HEK293 (cell line): ENCODE data around the gene SPP2.
A peak's percentile ranks its signal among the peaks of the same experiment; 100 is the strongest.

ENCODE experiments used
- CTCF ChIA-PET: fragments of 350-600 bp; formaldehyde crosslinking; extraction: SDS; loops from one replicate; lab custom pipeline; 2021; ENCODE audit warnings: antibody characterized with exemption; lab: Yijun Ruan, JAX
- POLR2A ChIA-PET: fragments of 300-600 bp; formaldehyde crosslinking; extraction: SDS; loops from one replicate; lab custom pipeline; 2020; ENCODE audit warnings: antibody characterized with exemption, inconsistent platforms; lab: Yijun Ruan, JAX
- H3K27ac ChIP-seq: fragments of 200-500 bp; sonication (Bioruptor generic); 2 replicates; pipeline ENCODE4 v1.5.1; 2014; ENCODE audit warnings: low read depth, low read length, control low read depth, inconsistent platforms; ENCODE audit errors: extremely low read depth
- H3K36me3 ChIP-seq, 2 experiments: fragments of 200-500 bp in 1 of 2; sonication (Bioruptor generic) in 1 of 2; 1 replicate in 1 of 2; 2 replicates in 1 of 2; pipeline ENCODE4 v1.5.1; 2014 to 2017; ENCODE audit warnings: inconsistent platforms in 2 of 2, low read length in 2 of 2; ENCODE audit not compliant: control insufficient read depth in 2 of 2, insufficient read depth in 1 of 2
- H3K4me1 ChIP-seq: fragments of 200-500 bp; sonication (Bioruptor generic); 2 replicates; pipeline ENCODE4 v1.5.1; 2014; ENCODE audit warnings: mild to moderate bottlenecking, low read length, inconsistent platforms; ENCODE audit not compliant: control insufficient read depth, insufficient read depth
- H3K4me3 ChIP-seq: 2 replicates; pipeline ENCODE4 v1.5.1; 2011; ENCODE audit warnings: low read depth, mild to moderate bottlenecking, control low read depth, low read length, moderate library complexity
- H3K9me3 ChIP-seq: fragments of 200-500 bp; sonication (Bioruptor generic); 2 replicates; pipeline ENCODE4 v1.5.1; 2014; ENCODE audit warnings: low read depth, low read length, inconsistent platforms; ENCODE audit not compliant: control insufficient read depth, insufficient read depth
- HOXA7 ChIP-seq: sonication (generic); formaldehyde crosslinking; IDR thresholded peaks from 2 replicates; pipeline ENCODE4 v1.8.1; 2022; ENCODE audit warnings: missing genetic modification reagents, borderline replicate concordance
- KLF1 ChIP-seq: fragments of 450-650 bp; formaldehyde crosslinking; IDR thresholded peaks from 2 replicates; pipeline ENCODE4 v1.5.1; 2016; ENCODE audit warnings: missing biosample characterization, missing genetic modification characterization
- PATZ1 ChIP-seq: fragments of 450-650 bp; formaldehyde crosslinking; IDR thresholded peaks from 2 replicates; pipeline ENCODE4 v1.5.1; 2016; ENCODE audit warnings: missing biosample characterization, missing genetic modification characterization
- PBX3 ChIP-seq: sonication (generic); formaldehyde crosslinking; IDR thresholded peaks from 2 replicates; pipeline ENCODE4 v1.8.1; 2022; ENCODE audit warnings: mild to moderate bottlenecking, moderate library complexity, missing genetic modification reagents
- PRDM10 ChIP-seq: fragments of 450-650 bp; formaldehyde crosslinking; IDR thresholded peaks from 2 replicates; pipeline ENCODE4 v1.5.1; 2016; ENCODE audit warnings: missing biosample characterization, missing genetic modification characterization
- REST ChIP-seq: fragments of 450-650 bp; formaldehyde crosslinking; IDR thresholded peaks from 2 replicates; pipeline ENCODE4 v1.5.1; 2016; ENCODE audit warnings: missing biosample characterization, missing genetic modification characterization
- SP2 ChIP-seq: fragments of 450-650 bp; formaldehyde crosslinking; IDR thresholded peaks from 2 replicates; pipeline ENCODE4 v1.5.1; 2016; ENCODE audit warnings: missing biosample characterization, missing genetic modification characterization
- ZNF146 ChIP-seq: fragments of 450-650 bp; formaldehyde crosslinking; IDR thresholded peaks from 2 replicates; pipeline ENCODE4 v1.5.1; 2016; ENCODE audit warnings: missing biosample characterization, missing genetic modification characterization
- ZNF18 ChIP-seq: fragments of 450-650 bp; formaldehyde crosslinking; IDR thresholded peaks from 2 replicates; pipeline ENCODE4 v1.5.1; 2016; ENCODE audit warnings: missing biosample characterization, missing genetic modification characterization
- ZNF214 ChIP-seq: fragments of 450-650 bp; formaldehyde crosslinking; IDR thresholded peaks from 2 replicates; pipeline ENCODE4 v1.5.1; 2017; ENCODE audit warnings: missing biosample characterization, mild to moderate bottlenecking, missing genetic modification characterization, borderline replicate concordance
- ZNF404 ChIP-seq: fragments of 450-650 bp; formaldehyde crosslinking; IDR thresholded peaks from 2 replicates; pipeline ENCODE4 v1.5.1; 2017; ENCODE audit warnings: missing biosample characterization, missing genetic modification characterization
- ZNF548 ChIP-seq: fragments of 450-650 bp; formaldehyde crosslinking; IDR thresholded peaks from 2 replicates; pipeline ENCODE4 v1.5.1; 2016; ENCODE audit warnings: missing biosample characterization, missing genetic modification characterization
- ZNF560 ChIP-seq: fragments of 450-650 bp; formaldehyde crosslinking; IDR thresholded peaks from 2 replicates; pipeline ENCODE4 v1.5.1; 2017; ENCODE audit warnings: missing biosample characterization, missing genetic modification characterization, borderline replicate concordance
- ZNF571 ChIP-seq: fragments of 450-650 bp; formaldehyde crosslinking; IDR thresholded peaks from 2 replicates; pipeline ENCODE4 v1.5.0; 2017; ENCODE audit warnings: missing biosample characterization, missing genetic modification characterization
- ZNF585B ChIP-seq: fragments of 450-650 bp; formaldehyde crosslinking; IDR thresholded peaks from 2 replicates; pipeline ENCODE4 v1.5.1; 2016; ENCODE audit warnings: missing biosample characterization, missing genetic modification characterization
- ZNF645 ChIP-seq: fragments of 450-650 bp; formaldehyde crosslinking; IDR thresholded peaks from 2 replicates; pipeline ENCODE4; 2016; ENCODE audit warnings: missing biosample characterization, missing genetic modification characterization
- ZNF654 ChIP-seq: fragments of 450-650 bp; formaldehyde crosslinking; IDR thresholded peaks from 2 replicates; pipeline ENCODE4 v1.5.1; 2016; ENCODE audit warnings: low read depth, missing biosample characterization, missing genetic modification characterization
- ZNF747 ChIP-seq: fragments of 450-650 bp; formaldehyde crosslinking; IDR thresholded peaks from 2 replicates; pipeline ENCODE4 v1.5.1; 2016; ENCODE audit warnings: missing biosample characterization, missing genetic modification characterization
- ZNF830 ChIP-seq: fragments of 450-650 bp; IDR thresholded peaks from 2 replicates; pipeline ENCODE4 v1.5.0; 2018; ENCODE audit warnings: missing biosample characterization, missing genetic modification characterization, low read depth, mild to moderate bottlenecking, moderate library complexity
- ZNF837 ChIP-seq: fragments of 450-650 bp; formaldehyde crosslinking; IDR thresholded peaks from 2 replicates; pipeline ENCODE4 v1.5.1; 2016; ENCODE audit warnings: missing biosample characterization, missing genetic modification characterization
- TF ChIP-seq, protein P1 (sequence below): fragments of 450-650 bp; formaldehyde crosslinking; IDR thresholded peaks from 2 replicates; pipeline ENCODE4 v1.5.1; 2017; ENCODE audit warnings: missing biosample characterization, missing genetic modification characterization

SPP2 gene

GRCh38 chr2:234110219-234110618, 59.7 kb downstream of the SPP2 start:
- Histone ChIP-seq H3K4me3 (no peak overlapping the region), H3K36me3 (no peaks in the 10 kb centered on the region), H3K4me1 (no peaks in the 10 kb centered on the region), H3K27ac (no peak overlapping the region), H3K9me3 (no peaks in the 10 kb centered on the region)
- ChIA-PET CTCF (interaction anchor here (0.6 kb wide), 1 partner anchor 119 kb away, joined by 3 read pairs; no protein-coding TSS in a partner anchor), POLR2A (no interaction called here)
- TF ChIP-seq REST (tag by site-specific recombination) (peak; percentile 66), PRDM10 (tag by site-specific recombination) (no peak), ZNF560 (no peak), ZNF837 (no peak), ZNF146 (tag by site-specific recombination) (no peak)

DNA sequence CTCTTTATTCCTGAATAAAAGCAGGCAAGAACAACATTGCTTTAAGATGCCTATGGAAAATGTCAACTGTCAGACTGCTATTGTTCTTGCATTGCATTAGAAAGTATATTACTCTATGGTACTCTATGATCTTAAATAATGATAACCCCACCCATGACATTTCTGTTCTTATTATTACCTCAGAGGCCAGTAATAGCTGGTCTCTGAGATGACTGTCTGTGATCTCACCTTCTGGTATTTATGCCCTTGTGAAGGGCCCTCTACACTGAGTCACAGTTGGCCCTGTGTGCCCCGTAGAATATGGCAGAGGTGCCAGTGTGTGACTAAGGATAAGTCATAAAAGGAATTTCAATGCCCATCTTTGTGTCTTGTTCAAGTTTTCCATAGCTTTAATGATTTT, 61.0 kb downstream of the SPP2 start:
- H3K4me3 ChIP-seq = no peak overlapping the region
- H3K27ac ChIP-seq = no peak overlapping the region
- CTCF ChIA-PET = interaction anchor here (0.6 to 0.9 kb wide), 2 partner anchors 11 to 18 kb away, joined by 3 read pairs; no protein-coding TSS in a partner anchor
- no peaks in the 10 kb centered on the region for H3K36me3 ChIP-seq
- POLR2A ChIA-PET = no interaction called here
- no peaks in the 10 kb centered on the region for H3K9me3 ChIP-seq
- H3K4me1 ChIP-seq = no peaks in the 10 kb centered on the region
- no peak for TF ChIP-seq ZNF571 (tag by site-specific recombination)
- TF ChIP-seq ZNF18 (tag by site-specific recombination) = no peak
- TF ChIP-seq ZNF404 (tag by site-specific recombination) = no peak
- no peak for TF ChIP-seq ZNF585B
- TF ChIP-seq ZNF645 (tag by site-specific recombination) = no peak
- no peak for TF ChIP-seq KLF1 (tag by site-specific recombination)
- TF ChIP-seq ZNF747 = no peak
- no peak for TF ChIP-seq PATZ1 (tag by site-specific recombination)
- TF ChIP-seq HOXA7 (CRISPR knock-in tag) = no peak
- no peak for TF ChIP-seq ZNF654
- TF ChIP-seq ZNF214 = no peak
- TF ChIP-seq SP2 = no peak
- TF ChIP-seq ZNF548 = no peak
- no peak for TF ChIP-seq PBX3 (CRISPR knock-in tag)
- TF ChIP-seq, protein P1, sequence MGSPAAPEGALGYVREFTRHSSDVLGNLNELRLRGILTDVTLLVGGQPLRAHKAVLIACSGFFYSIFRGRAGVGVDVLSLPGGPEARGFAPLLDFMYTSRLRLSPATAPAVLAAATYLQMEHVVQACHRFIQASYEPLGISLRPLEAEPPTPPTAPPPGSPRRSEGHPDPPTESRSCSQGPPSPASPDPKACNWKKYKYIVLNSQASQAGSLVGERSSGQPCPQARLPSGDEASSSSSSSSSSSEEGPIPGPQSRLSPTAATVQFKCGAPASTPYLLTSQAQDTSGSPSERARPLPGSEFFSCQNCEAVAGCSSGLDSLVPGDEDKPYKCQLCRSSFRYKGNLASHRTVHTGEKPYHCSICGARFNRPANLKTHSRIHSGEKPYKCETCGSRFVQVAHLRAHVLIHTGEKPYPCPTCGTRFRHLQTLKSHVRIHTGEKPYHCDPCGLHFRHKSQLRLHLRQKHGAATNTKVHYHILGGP = no peak
- no peak for TF ChIP-seq ZNF830
